Ishikawa (cell line): ENCODE measurements around the gene HGD.
A peak's percentile ranks its signal among the peaks of the same experiment; 100 is the strongest.

ENCODE experiments used
- EP300 ChIP-seq: IDR thresholded peaks from 2 replicates; pipeline ENCODE4 v1.6.1; 2012; ENCODE audit warnings: borderline replicate concordance
- FOXM1 ChIP-seq: IDR thresholded peaks from 2 replicates; pipeline ENCODE4 v1.6.1; 2012; ENCODE audit warnings: low read depth, borderline replicate concordance
- TAF1 ChIP-seq: IDR thresholded peaks from 2 replicates; pipeline ENCODE4 v1.6.1; 2012; ENCODE audit warnings: low read depth, mild to moderate bottlenecking
- YY1 ChIP-seq: IDR thresholded peaks from 2 replicates; pipeline ENCODE4 v1.6.1; 2012; ENCODE audit warnings: low read depth
- ZBTB7A ChIP-seq: IDR thresholded peaks from 2 replicates; pipeline ENCODE4 v1.6.1; 2012; ENCODE audit warnings: low read depth
- TF ChIP-seq, protein P1 (sequence below): IDR thresholded peaks from 2 replicates; pipeline ENCODE4 v1.6.1; 2012; ENCODE audit warnings: low read depth, mild to moderate bottlenecking

DNA sequence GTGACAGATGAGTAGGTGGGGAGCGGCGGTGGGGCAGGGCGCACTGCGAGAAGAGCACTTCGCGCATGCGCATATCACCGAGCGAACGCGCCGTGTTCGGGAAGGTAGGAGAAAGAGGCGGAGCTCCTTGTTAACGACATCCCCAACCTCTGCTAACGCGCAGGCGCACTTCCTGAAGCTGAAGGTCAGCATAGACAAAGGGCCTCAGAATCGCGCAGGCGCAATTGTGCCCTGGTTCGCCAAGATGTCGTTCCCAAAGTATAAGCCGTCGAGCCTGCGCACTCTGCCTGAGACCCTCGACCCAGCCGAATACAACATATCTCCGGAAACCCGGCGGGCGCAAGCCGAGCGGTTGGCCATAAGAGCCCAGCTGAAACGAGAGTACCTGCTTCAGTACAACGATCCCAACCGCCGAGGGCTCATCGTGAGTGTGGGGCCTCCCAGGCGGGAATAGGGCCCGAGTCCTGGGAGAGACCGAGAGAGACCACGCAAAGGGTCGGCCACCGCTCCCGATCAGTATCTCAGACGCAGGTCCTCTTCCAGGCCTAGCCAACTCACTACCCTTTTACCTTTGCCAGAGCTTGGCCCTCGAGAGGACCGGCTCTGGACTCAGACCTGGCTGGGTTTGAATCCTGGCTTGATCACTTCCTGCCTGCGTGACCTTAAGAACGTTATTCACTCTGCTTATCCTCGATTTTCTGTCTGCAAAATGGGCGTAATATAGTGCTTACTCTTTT lies 85.8 kb downstream of the HGD start, which contains the start of gene NDUFB4:
- peak; percentile 62; the same call in 1 of the 2 replicates for TF ChIP-seq TAF1
- TF ChIP-seq ZBTB7A, result peak; percentile 41; the same call in 1 of the 2 replicates
- TF ChIP-seq, protein P1, sequence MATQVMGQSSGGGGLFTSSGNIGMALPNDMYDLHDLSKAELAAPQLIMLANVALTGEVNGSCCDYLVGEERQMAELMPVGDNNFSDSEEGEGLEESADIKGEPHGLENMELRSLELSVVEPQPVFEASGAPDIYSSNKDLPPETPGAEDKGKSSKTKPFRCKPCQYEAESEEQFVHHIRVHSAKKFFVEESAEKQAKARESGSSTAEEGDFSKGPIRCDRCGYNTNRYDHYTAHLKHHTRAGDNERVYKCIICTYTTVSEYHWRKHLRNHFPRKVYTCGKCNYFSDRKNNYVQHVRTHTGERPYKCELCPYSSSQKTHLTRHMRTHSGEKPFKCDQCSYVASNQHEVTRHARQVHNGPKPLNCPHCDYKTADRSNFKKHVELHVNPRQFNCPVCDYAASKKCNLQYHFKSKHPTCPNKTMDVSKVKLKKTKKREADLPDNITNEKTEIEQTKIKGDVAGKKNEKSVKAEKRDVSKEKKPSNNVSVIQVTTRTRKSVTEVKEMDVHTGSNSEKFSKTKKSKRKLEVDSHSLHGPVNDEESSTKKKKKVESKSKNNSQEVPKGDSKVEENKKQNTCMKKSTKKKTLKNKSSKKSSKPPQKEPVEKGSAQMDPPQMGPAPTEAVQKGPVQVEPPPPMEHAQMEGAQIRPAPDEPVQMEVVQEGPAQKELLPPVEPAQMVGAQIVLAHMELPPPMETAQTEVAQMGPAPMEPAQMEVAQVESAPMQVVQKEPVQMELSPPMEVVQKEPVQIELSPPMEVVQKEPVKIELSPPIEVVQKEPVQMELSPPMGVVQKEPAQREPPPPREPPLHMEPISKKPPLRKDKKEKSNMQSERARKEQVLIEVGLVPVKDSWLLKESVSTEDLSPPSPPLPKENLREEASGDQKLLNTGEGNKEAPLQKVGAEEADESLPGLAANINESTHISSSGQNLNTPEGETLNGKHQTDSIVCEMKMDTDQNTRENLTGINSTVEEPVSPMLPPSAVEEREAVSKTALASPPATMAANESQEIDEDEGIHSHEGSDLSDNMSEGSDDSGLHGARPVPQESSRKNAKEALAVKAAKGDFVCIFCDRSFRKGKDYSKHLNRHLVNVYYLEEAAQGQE, result no peak
- no peak for TF ChIP-seq EP300
- peak; percentile 75 for TF ChIP-seq YY1
- TF ChIP-seq FOXM1, result no peak
